Heart right ventricle (tissue), 16 donors: ENCODE results near the gene CPLX3. TPM values are rescaled to one million over a fixed set of nuclear protein-coding genes. Genes with fewer than 3 reads are reported as not detected.
"Not testable (repeated sequence)": the region's sequence is repeated elsewhere in the genome, so short reads cannot be mapped to it uniquely, and the experiment has no call there.

Experiments used
- ATAC-seq, 8 donors: fragments of 200-7000 bp; cut with Tn5 transposase; one replicate each; pipeline ENCODE4 v1.9.1; 2020; ENCODE audit warnings: mild to moderate bottlenecking in 8 of 8, moderate library complexity in 8 of 8, moderate number of reproducible peaks in 1 of 8
- DNase-seq, 2 donors: peaks; one replicate each; pipeline ENCODE4 v3.0.0-alpha.2; 2020
- H3K27ac ChIP-seq, 10 donors: fragments of 200-600 bp; sonication (generic) in 2 of 10; one replicate each; pipeline versions ENCODE4 v1.5.0 to v1.8.0; 2020 to 2022; ENCODE audit warnings: mild to moderate bottlenecking in 3 of 10
- H3K27me3 ChIP-seq, 7 donors: fragments of 200-600 bp; one replicate each; pipeline ENCODE4 v1.8.0; 2021 to 2022; ENCODE audit warnings: mild to moderate bottlenecking in 2 of 7
- H3K36me3 ChIP-seq, 9 donors: fragments of 200-600 bp; sonication (generic) in 1 of 9; one replicate each; pipeline versions ENCODE4 v1.5.0 to v1.8.0; 2020 to 2022; ENCODE audit warnings: mild to moderate bottlenecking in 2 of 9
- H3K4me1 ChIP-seq, 9 donors: fragments of 200-600 bp; sonication (generic) in 1 of 9; one replicate each; pipeline versions ENCODE4 v1.5.0 to v1.8.0; 2020 to 2022; ENCODE audit warnings: mild to moderate bottlenecking in 4 of 9
- H3K4me3 ChIP-seq, 10 donors: fragments of 200-600 bp; sonication (generic) in 2 of 10; one replicate each; pipeline versions ENCODE4 v1.5.0 to v1.8.0; 2020 to 2022; ENCODE audit warnings: mild to moderate bottlenecking in 7 of 10, moderate library complexity in 2 of 10
- H3K9me3 ChIP-seq, 11 donors: fragments of 200-600 bp in 10 of 11; sonication (generic) in 2 of 11; one replicate each; pipeline versions ENCODE4 v1.5.0 to v1.8.0; 2013 to 2022; ENCODE audit warnings: mild to moderate bottlenecking in 2 of 11, control low read depth in 1 of 11, moderate library complexity in 1 of 11
- CTCF ChIP-seq, 9 donors: fragments of 200-600 bp; sonication (generic) in 2 of 9; IDR thresholded peaks; one replicate each; pipeline versions ENCODE4 v1.5.0 to v1.8.0; 2021 to 2022; ENCODE audit warnings: antibody characterized with exemption in 9 of 9, mild to moderate bottlenecking in 5 of 9, moderate library complexity in 1 of 9
- WGBS, 2 donors: extraction: QIAGEN DNeasy Blood & Tissue Kit; methylation state at CpG; one replicate each; pipeline ENCODE4 v1.1.7; 2013; ENCODE audit warnings: inconsistent platforms in 1 of 2; 5-methylcytosine and 5-hydroxymethylcytosine counted together
- intact Hi-C, 10 donors: fragments of 100-400 bp; cut with DNase I; formaldehyde crosslinking; loops; one replicate each; pipeline versions ENCODE4 v1.11.1 to v1.14.2; 2022
- polyA plus RNA-seq, 2 donors: library from polyadenylated mRNA; stranded (reverse); fragments of 200-250 nt; gene quantifications; one replicate each; pipeline ENCODE4 v1.2.3, GENCODE V29; 2013
- total RNA-seq, 10 donors: library from RNA; stranded (reverse); fragmentation: NEBNext Ultra II Directional in 3 of 10; extraction: Animal tissue kit (Norgen Biotek cat#: 25700) in 3 of 10; gene quantifications; one replicate each; pipeline versions ENCODE4 v1.2.1 to v1.2.4, GENCODE V29; 2021 to 2023
- donor health status: Arrhythmogenic right ventricular cardiomyopathy.
- donor health status: ischemic (EF 13 %, LVEDD 7.1; RV severe dilation, severe dysfunction).
- donor health status: healthy with polysubstance abuse.
- donor health status: DM: no; HTN: yes; CAD: no.
- donor health status: DM: no; HTN: no; CAD: no.
- donor health status: ischemic (EF 25% LVEDD 6.9; RV normal size, moderate dysfunction).
- donor health status: ischemic (EF 25% LVEDD 5.7; RV mildly dilated, moderate dysfunction).
- donor health status: healthy.
- donor health status: DM: yes; HTN: yes; CAD: no.
- donor health status: Ischemic cardiomyopathy.
- donor health status: ischemic (EF 35%, LVEDD 5.7; RV mildly dilated, moderate dysfunction).
- donor health status: nonischemic (EF 11% LVEDD 7.7; RV severe dilation, severe dysfunction).
- donor health status: DM: yes; HTN: yes; CAD: no.
- donor health status: PGD.
- donor health status: ischemic (EF 29% LVEDD 5.4; RV normal size, mild dysfunction).
- donor health status: nonischemic (EF 23%, LVEDD 6.1; RV moderate dilation, normal function).

CPLX3 gene
- total and polyA plus RNA-seq, 12 donors: 0.04 to 14.6 (median 1.3) TPM; not detected in 1

GRCh38 chr15:74783808-74784175 is 42.6 kb upstream of the CPLX3 start:
- no peaks in the 10 kb centered on the region for H3K27me3 ChIP-seq
- WGBS, 2 donors: 15 to 34% methylated on average over 3 of the region's 3 CpGs
- intact Hi-C loops: loop anchor here in 5 of 10 donors (5.0 to 10.0 kb wide), 4 partner anchors 59 to 421 kb away; partner anchors contain the start of genes ULK3 (in 4 of the 5), C15orf39 (in 1 of the 5) and COX5A (in 1 of the 5)
- TF ChIP-seq CTCF (IDR thresholded peaks at IDR 0.05): no peak
- no peaks in the 10 kb centered on the region for H3K9me3 ChIP-seq
- no peak for DNase-seq
- peaks cover 53 to 90% (median 77%) of the 10 kb centered on the region in 9 donors for H3K4me1 ChIP-seq
- H3K4me3 ChIP-seq: peak overlapping the region in 9 of 10 donors; percentile 46 to 94 (median 80)
- peak in 1 of 8 donors; percentile 0 for ATAC-seq
- H3K27ac ChIP-seq: peak overlapping the region in 9 of 10 donors; percentile 87 to 98 (median 93)
- H3K36me3 ChIP-seq: peaks cover 0 to 5% (median 0%) of the 10 kb centered on the region in 9 donors

- no peaks in the 10 kb centered on the region for H3K27me3 ChIP-seq
- peak overlapping the region in 4 of 10 donors; percentile 74 to 93 (median 81) for H3K4me3 ChIP-seq
- peaks cover 0 to 5% (median 0%) of the 10 kb centered on the region in 9 donors for H3K36me3 ChIP-seq
- intact Hi-C loops: loop anchor here in 5 of 10 donors (5.0 to 10.0 kb wide), 4 partner anchors 58 to 420 kb away; partner anchors contain the start of genes ULK3 (in 4 of the 5), C15orf39 (in 1 of the 5) and COX5A (in 1 of the 5)
- no peaks in the 10 kb centered on the region for H3K9me3 ChIP-seq
- no peak for DNase-seq
- peak overlapping the region in 9 of 10 donors; percentile 87 to 98 (median 93) for H3K27ac ChIP-seq
- 65 to 73% methylated on average over 8 of the region's 8 CpGs for WGBS, 2 donors
- TF ChIP-seq CTCF (IDR thresholded peaks at IDR 0.05): no peak
- peaks cover 58 to 90% (median 85%) of the 10 kb centered on the region in 9 donors for H3K4me1 ChIP-seq
- no peak for ATAC-seq
These were observed 41.8 kb upstream of the CPLX3 start for GRCh38 chr15:74784426-74785193.

GRCh38 chr15:74785194-74786032 is 41.0 kb upstream of the CPLX3 start:
- 66 to 70% methylated on average over 13 of the region's 13 CpGs for WGBS, 2 donors

GRCh38 chr15:74786081-74786480 is 40.3 kb upstream of the CPLX3 start:
- Histone ChIP-seq H3K4me3 (peak overlapping the region in 1 of 10 donors; percentile 88), H3K27ac (peak overlapping the region; percentile 31 to 98 (median 90)), H3K4me1 (peaks cover 65 to 93% (median 91%) of the 10 kb centered on the region in 9 donors)
- not testable (repeated sequence) for ATAC-seq, H3K27me3 ChIP-seq, H3K36me3 ChIP-seq, H3K9me3 ChIP-seq, DNase-seq
- 45 to 63% methylated on average over 12 of the region's 12 CpGs for WGBS, 2 donors
- intact Hi-C loops: loop anchor here in 2 of 10 donors (10.0 kb wide), 2 partner anchors 59 to 419 kb away; partner anchors contain the start of genes C15orf39 (in 1 of the 2) and ULK3 (in 1 of the 2)

More at GRCh38 chr15:74785194-74786032, 41.0 kb upstream of the CPLX3 start:
- DNase-seq: no peak
- Histone ChIP-seq H3K27me3 (no peaks in the 10 kb centered on the region), H3K4me3 (peak overlapping the region in 1 of 10 donors; percentile 88), H3K9me3 (no peaks in the 10 kb centered on the region), H3K27ac (peak overlapping the region in 9 of 10 donors; percentile 87 to 98 (median 93)), H3K4me1 (peaks cover 65 to 93% (median 90%) of the 10 kb centered on the region in 9 donors), H3K36me3 (peaks cover 0 to 5% (median 0%) of the 10 kb centered on the region in 9 donors)
- peak in 3 of 8 donors; percentile 5 to 23 (median 6) for ATAC-seq
- intact Hi-C loops: loop anchor here in 2 of 10 donors (10.0 kb wide), 2 partner anchors 59 to 419 kb away; partner anchors contain the start of genes C15orf39 (in 1 of the 2) and ULK3 (in 1 of the 2)
- no peak for TF ChIP-seq CTCF (IDR thresholded peaks at IDR 0.05)
